ENCODE results near the gene FOXI3.

Gene FOXI3

DNA sequence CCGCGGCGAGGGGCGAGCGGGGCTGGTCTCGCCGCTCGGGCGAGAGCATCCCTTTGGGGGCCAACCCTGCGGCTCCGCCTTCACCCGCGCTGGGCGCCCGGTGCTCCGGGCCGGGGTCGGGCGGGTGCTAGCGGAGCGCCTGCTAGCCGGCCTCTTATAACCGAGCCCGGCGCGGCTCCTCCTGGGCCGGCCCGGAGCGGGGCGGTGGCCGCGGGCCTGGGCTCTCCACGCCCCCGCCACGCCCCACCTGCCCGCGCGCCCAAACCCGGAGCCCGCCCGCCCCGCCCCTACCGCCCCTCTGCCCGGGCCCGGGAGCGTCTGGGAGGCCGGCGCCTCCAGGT lies at the start of gene FOXI3:
TSS of gene FOXI3 (minus strand) at position 129 of the 341 bp plus-strand sequence. CDS start 158 bp downstream, outside the sequence.
- no peak for DNase-seq

DNA sequence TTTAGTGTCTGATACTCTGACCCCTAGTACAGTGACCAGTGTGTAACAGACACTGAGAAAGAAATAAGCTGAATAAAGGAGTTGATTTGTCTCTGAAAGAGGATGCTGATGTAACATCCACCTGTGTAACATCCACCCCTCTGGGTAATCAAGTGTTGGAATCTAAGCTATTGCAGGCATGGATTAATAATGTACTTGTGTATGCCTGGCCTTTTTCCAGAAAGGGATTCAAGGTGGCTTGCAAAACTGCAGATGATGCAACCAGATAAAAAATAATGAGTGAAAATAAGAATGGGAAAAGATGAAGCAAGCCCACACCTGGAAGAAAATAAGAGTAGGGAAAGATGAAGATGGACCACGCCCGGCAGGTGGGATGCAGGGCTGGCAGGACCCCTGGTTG lies 48.2 kb upstream of the FOXI3 start:
- DNase-seq = no peak

DNA sequence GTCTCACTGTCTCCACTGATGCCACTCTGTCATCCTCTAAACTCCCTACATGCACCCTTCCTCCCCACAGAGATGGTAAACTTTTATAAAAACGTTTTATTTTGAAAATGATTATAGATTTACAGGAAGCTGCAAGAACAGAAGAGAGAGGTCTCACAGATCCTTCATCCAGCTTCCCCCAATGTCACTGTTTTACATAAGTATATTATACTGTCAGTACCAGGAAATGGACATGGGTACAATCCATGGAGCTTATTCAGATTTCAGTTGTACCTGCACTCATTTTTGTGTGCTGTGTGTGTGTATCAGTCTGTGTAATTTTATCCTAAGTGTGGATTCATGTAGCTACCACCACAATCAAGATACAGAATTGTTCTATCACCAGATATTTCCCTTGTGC lies 46.7 kb upstream of the FOXI3 start:
- no peak for DNase-seq

DNA sequence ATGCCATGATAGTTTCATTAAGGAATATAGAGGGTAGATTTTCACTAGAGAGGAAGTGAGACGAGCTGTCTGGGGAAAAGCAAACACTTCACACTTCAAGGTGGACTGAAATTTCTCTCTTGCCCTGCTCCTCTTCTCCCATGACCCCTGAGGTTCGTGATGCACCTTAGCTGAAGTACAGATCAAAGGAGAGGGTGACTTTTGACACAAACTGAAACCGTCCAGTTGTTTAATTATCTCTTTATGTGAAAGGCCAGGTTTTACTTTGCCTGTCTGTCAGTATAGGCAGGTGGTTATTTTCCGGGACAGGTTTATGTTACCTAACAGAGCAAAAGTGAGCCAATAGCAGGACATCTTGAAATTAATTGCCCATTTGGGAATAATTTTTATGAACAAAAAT lies 41.0 kb upstream of the FOXI3 start:
- no peak for DNase-seq

- no peak for DNase-seq
Observed at GRCh38 chr2:88492002-88492401, 39.5 kb upstream of the FOXI3 start.

GRCh38 chr2:88489181-88489580 lies 36.7 kb upstream of the FOXI3 start:
- DNase-seq = no peak

- no peak for DNase-seq
Observed at GRCh38 chr2:88483200-88483599, 30.7 kb upstream of the FOXI3 start.

GRCh38 chr2:88481691-88482336 lies 29.3 kb upstream of the FOXI3 start:
- DNase-seq = peak; percentile 84

GRCh38 chr2:88472811-88473210 lies 20.3 kb upstream of the FOXI3 start:
- DNase-seq = no peak

GRCh38 chr2:88471083-88471942 lies 18.8 kb upstream of the FOXI3 start:
- no peak for DNase-seq

DNA sequence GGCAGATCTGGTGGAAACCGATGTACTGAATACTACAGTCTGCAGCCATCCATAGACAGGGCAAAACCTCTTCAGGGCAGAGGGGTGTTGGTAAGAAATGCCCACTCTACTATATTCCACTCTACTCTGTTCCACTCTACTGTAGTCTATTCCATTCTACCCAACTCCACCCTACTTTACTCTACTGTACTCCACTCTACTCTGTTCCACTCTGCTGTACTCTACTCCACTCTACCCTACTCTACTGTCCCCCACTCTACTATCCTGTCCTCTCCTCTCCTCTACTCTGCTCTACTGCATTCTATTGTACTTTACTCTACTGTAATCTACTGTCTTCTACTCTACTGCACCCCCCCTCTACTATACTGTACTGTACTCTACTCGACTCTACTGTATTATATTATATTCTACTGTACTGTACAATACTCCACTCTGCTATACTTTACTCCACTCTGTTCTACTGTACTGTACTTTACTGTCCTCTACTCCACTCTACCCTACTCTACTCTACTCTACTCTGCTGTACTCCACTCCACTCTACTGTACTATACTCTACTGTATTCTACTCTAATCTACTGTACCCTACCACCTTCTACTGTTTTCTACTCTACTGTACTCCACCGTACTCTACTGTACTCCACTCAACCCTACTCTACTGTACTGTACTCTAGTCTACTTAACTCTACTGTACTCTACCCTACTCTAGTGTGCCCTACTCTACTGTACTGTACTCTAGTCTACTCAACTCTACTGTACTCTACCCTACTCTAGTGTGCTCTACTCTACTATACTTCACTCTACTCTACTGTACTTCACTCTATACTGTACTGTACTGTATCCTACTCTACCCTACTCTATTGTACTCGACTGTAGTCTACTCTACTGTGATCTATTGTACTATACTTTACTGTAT lies 17.0 kb upstream of the FOXI3 start:
- no peak for DNase-seq

GRCh38 chr2:88464153-88464552 lies 11.7 kb upstream of the FOXI3 start:
- no peak for DNase-seq

GRCh38 chr2:88458633-88459032 lies 6.1 kb upstream of the FOXI3 start:
- no peak for DNase-seq

DNA sequence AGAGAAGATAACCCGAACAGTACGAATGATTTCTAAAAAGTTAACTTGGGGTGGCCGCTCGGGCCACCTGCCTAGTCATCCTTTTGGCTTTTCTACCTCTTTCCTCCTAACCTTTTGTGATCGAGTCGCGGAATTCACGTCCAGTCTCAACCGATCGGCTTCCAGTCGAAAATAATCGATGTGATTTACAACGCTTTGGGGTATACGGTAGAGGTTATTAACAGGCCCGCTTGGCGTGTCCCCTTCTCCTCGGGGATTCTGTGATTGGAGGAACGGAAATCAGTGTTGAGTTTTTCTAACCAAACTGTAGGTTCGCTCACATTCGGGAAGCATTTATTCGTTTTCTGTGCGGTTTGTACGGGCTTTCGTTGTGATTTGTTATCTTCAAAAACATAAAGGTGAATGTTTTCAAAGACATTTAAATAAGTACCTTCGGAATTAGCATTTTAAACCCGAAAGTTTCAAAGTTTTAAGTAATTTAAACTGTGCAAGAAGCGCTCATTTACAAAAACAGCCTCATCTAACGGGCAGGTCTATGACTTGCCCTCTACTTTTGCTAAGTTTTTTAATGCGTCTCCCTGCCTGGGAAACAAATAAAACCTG lies 588 bp upstream of the FOXI3 start:
- no peak for DNase-seq

DNA sequence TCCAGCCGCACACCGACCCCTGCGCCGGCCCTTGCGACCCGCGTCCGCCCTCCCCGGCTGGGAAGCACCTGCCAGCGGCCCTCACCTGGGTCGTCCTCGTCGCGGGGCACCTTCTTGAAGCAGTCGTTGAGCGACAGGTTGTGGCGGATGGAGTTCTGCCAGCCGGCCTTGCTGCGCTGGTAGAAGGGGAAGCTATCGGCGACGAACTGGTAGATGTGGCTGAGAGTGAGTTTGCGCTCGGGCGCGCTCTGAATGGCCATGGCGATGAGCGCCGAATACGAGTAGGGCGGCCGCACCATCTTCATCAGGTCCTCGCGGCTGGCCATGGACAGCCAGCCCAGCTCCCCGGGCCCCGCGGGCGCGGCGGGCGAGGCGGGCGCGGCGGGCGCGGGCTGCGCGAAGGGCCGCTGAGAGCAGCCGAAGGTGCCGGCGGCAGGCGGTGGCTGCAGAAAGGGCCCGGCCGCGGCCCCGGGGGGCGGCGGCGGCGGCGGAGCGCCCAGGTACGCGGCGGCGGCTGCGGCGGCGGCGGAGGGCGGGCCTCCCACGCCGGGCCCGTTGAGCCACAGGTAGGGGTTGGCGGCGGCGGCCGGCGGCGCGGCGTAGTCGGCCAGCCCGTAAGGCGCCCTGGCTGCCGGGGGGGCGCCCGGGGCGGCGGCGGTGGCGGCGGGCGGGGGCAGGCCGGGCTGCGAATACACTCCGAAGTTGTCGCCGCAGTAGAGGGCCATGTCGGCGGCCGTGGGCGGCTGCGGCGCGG lies 505 bp downstream of the FOXI3 start:
- no peak for DNase-seq

- no peak for DNase-seq
Observed at GRCh38 chr2:88450925-88451810, 1.3 kb downstream of the FOXI3 start.

- DNase-seq = no peak
Observed at GRCh38 chr2:88450186-88450585, 2.3 kb downstream of the FOXI3 start.

DNA sequence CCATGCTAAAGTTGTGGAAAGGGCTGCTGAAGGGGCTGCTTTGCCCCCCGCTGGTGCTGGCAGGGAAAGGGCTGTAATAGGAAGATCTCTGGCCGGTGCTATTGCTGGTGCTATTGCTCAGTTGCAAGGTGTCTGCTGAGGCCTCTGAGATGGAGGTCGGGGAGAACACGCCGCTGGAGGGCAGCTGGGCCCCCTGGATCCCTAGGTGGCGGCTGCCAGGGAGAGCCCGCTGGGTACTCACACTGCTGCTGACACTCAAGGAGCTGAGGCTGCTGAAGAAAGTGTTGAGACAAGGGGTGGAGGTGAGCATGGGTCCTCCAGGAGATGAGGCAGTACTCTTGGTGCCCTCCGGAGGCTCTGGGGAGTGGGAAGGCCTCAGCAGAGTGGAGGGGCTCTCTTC lies 4.2 kb downstream of the FOXI3 start:
- no peak for DNase-seq

GRCh38 chr2:88443353-88443938 lies 9.0 kb downstream of the FOXI3 start:
- no peak for DNase-seq

- DNase-seq = no peak
Observed at GRCh38 chr2:88442473-88442872, 10.0 kb downstream of the FOXI3 start.

- no peak for DNase-seq
Observed at GRCh38 chr2:88442061-88442460, 10.4 kb downstream of the FOXI3 start.

Data from DMS153 (cell line).